Breast epithelium (tissue), 3 donors: ENCODE results near the gene JMJD1C.

Source experiments
- POLR2A ChIP-seq: fragments of 450-650 bp; IDR thresholded peaks from one replicate; pipeline ENCODE4 v1.6.1; 2016; ENCODE audit warnings: antibody characterized with exemption, mild to moderate bottlenecking, moderate library complexity
- POLR2AphosphoS5 ChIP-seq, 3 donors: sonication (generic); formaldehyde crosslinking; IDR thresholded peaks; one replicate each; pipeline ENCODE4 v1.6.1; 2017; ENCODE audit warnings: antibody characterized with exemption in 3 of 3
- TF ChIP-seq, protein P1 (sequence below), 3 donors: fragments of 450-650 bp; IDR thresholded peaks; one replicate each; pipeline ENCODE4 v1.5.1; 2016 to 2017; ENCODE audit warnings: antibody characterized with exemption in 3 of 3, mild to moderate bottlenecking in 3 of 3, moderate library complexity in 3 of 3

DNA sequence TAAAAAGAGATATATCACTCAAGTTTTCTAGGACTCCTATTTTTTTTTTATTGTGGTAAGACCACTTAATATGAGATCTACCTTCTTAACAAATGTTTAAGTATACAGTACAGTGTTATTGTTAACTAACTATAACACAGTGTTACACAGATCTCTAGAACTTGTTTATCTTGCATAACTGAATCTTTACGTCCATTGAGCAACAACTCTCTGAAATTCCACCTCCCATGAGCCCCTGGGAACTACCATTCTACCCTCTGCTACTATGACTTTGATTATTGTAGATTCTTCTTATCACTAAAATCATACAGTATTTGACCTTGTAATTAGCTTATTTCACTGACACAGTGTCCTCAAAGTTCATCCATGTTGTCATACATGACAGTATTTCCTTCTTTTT is 32.9 kb upstream of the JMJD1C start:
- TF ChIP-seq POLR2AphosphoS5 (IDR thresholded peaks at IDR 0.05) = no peak
- TF ChIP-seq, protein P1, sequence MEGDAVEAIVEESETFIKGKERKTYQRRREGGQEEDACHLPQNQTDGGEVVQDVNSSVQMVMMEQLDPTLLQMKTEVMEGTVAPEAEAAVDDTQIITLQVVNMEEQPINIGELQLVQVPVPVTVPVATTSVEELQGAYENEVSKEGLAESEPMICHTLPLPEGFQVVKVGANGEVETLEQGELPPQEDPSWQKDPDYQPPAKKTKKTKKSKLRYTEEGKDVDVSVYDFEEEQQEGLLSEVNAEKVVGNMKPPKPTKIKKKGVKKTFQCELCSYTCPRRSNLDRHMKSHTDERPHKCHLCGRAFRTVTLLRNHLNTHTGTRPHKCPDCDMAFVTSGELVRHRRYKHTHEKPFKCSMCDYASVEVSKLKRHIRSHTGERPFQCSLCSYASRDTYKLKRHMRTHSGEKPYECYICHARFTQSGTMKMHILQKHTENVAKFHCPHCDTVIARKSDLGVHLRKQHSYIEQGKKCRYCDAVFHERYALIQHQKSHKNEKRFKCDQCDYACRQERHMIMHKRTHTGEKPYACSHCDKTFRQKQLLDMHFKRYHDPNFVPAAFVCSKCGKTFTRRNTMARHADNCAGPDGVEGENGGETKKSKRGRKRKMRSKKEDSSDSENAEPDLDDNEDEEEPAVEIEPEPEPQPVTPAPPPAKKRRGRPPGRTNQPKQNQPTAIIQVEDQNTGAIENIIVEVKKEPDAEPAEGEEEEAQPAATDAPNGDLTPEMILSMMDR (IDR thresholded peaks at IDR 0.05) = no peak
- no peak for TF ChIP-seq POLR2A
